Mesenteric fat pad (tissue), 1 donor: ENCODE results near the gene NPTN. TPM values are rescaled to one million over a fixed set of nuclear protein-coding genes. Genes with fewer than 3 reads are reported as not detected.
"Not testable (repeated sequence)": the region's sequence is repeated elsewhere in the genome, so short reads cannot be mapped to it uniquely, and the experiment has no call there.

Source experiments
- DNase-seq: peaks from one replicate; pipeline ENCODE4 v3.0.0-alpha.2; 2020; ENCODE audit warnings: low spot score
- total RNA-seq: library from RNA; stranded (reverse); fragmentation: NEBNext Ultra II Directional; extraction: Animal tissue kit (Norgen Biotek cat#: 25700); gene quantifications from one replicate; pipeline ENCODE4 v1.2.1, GENCODE V29; 2021
- donor health status: DM: yes; HTN: yes; CAD: no.

The NPTN gene
- total RNA-seq, 1 donor from 2014 or later = 70.1 TPM

DNA sequence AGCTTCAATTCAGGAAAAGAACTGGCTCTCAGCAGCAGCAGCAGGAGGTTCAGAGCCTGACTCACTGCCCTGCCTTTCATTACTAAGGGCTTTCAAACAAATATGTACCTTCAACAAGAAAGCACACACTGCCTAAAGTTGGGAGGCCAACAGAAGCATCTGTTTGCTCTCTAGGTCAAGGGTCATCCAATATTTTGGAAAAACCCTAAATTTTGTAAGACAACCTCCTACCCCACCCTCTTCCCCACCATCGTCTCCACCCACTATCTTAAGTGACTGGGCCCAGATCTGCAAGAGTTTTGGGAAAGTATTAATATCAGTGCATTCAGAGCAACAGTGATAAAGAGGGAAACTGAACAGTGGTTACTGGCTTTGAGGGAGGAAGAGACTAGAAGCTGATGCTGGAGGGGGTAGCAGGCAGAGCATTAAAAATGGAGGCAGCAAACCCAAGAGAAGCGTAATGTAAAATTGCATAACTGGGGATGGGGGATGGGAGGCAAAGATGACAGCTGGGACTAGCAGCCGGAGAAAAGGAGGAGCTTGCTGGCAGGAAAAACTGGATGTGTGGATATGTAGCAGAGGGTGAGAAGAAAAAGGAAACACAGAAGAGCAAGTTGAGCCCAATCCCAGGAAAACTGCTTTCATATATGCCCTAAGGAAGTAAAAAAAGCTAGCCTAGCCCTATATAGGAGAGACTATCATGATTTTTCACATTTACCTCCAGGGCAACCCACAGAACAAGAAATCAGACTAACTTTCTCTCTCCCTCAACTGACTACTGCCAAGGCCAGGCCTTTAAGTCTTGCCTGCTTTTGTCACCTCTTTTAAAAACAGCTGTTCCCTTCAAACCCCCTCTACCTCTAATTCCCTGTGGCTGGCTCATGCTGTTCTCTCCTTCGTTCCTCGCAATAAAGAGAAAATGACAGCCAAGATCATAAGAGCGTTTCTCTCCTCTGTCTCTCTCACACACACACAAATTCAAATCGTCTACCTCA, 31.4 kb downstream of the NPTN start:
- DNase-seq = no peak

DNA sequence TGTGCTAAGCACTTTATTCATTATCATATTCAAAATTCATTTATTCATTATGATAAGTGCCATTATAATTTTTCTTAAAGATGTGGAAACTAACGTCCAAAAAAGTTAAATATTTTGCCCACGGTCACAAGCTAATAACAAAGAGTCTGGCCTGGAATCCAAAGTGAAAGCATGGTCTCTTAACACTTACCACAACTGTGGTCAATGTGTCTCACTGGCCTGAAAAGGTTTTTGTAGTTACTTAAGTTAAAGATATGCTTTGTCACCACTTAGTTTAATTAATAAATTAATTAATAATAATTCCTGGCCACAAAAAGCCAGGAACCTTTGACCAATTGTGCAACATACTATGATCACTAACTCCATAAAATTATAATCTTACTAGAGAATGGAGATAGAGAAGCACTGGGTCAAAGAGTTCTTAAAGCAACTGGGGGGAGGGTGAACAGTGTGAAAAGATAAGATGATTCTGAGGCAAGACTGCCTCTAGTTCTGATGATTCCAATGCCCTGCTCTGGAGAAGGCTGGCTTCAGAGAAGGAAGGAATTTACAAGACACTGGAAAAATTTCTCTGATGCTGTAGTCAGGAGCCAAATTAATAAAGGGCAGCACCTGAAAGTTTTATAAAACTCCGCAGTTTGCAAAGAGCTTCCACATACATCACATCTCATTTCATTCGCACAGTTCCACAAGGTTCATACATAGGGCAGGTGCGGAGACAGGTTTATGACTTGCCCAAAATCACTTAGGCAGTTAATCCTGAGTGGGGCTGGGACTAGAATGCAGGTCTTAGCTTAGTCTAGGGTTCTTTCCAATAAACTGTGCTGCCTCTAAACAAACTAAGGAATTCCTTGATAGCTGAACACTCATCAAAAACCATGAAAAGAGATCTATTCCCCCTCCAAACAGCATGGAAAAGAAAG, 32.5 kb downstream of the NPTN start:
- DNase-seq = no peak

DNA sequence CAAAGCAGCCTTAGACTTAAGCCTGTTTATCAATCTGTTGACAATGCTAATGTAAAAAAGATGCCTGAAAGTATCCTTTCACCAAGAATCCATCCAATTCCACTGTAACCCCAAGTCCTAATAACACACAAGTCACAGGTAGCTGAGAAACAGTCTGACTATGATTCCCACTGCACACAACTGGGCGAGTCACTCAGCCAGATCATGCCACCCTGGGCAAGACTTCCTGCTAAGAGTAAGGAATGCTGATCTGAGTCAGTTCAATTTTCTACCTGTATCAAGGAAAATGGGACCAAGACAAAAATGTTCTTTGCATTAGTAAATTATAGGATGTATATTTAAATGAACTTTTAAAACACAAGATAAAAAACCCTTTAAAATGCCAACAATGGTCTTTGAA, 33.3 kb downstream of the NPTN start:
- no peak for DNase-seq

DNA sequence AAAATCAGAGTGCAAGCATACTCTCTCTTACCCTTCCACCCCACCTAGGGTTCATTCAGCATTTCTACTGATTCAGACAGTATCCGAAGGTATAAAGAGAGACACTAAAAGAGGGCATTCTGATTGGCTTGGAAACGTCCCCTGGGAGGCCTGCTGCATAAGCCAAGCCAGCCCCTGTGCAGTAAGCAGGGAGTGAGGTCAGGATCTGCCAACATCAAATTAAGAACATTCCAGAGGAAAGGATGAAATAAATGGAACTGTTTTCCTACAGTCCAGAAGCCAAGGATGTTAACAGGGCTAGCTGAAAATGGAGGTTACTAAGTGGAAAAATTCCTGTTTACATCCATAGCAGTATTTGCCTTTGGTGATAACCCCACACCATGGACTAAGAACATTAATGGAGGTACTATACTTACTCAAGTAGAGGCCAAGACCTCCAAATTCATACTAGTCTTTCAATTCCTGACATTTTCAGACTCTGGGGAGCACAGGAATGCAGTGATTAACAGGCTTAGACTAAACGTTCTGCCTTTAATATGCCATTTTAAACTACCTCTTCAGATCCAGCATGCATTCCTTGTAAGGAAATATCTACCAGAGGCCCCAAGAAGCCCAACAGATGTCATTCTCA, 34.5 kb downstream of the NPTN start:
- DNase-seq = no peak

DNA sequence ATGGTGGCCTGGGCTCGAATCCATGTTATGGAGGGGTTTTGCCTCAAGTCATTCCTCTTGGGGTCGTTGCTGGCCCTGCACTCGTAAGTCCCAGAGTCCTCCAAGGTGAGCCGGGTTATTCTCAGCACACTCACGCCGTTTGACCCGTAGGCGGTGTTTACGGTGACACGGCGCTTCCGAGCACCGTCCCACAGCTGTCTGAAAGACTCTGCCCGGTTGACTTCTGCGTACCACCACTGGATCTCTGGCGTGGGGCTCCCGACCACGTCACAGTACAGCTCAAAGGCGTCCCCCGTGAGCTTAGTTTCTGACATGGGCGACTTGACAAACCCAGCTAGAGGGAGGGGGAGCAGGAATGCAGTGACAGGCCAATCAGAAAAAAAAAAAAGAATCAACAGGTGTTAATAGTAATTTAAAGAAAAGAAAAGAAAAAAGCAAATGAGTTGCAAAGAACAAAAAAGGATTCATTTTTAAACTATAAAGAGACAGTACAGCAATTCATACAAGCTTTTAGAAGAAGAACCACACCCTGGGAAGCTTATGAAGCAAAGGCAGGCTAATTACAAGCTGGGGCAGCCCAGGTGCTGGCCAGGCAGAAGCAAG, 36.1 kb downstream of the NPTN start:
- DNase-seq = no peak

DNA sequence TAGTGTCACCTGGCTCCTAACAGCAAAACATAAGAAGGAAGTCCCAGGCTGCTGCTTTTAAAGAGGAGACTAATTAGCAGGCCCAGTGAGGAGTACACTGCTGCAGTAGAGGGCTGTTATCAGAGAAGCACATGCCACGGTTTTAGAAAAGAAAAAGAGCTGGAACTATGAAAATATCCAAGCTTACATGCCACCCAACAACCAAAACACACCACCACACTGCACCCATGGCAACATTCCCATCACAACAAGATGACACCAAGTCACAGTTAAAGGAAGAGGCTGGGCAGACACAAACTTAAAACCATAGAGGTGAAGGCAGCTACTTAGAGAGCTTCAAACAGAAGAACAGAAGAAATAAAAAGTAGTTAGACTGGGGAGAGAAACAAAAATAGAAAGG, 37.0 kb downstream of the NPTN start:
- no peak for DNase-seq

DNA sequence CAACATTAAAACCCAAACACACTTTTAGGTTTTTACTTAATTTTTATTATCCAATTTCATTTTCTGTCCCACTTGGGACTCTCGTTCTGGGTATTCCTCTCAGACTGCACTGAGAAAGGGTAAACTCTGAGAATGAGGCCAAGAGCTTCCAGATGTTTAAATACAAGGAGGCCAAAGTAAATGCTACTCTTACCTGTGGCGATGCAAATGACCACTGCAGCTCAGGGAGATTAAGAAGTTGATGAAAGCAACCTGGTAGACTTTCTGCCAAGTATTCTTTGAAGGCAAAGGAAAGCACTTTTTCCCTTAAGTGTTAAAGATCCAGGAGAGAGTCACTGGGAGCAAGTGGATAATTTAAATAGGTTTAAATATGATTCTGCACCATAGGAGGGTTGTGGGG, 39.1 kb downstream of the NPTN start:
- DNase-seq = no peak

DNA sequence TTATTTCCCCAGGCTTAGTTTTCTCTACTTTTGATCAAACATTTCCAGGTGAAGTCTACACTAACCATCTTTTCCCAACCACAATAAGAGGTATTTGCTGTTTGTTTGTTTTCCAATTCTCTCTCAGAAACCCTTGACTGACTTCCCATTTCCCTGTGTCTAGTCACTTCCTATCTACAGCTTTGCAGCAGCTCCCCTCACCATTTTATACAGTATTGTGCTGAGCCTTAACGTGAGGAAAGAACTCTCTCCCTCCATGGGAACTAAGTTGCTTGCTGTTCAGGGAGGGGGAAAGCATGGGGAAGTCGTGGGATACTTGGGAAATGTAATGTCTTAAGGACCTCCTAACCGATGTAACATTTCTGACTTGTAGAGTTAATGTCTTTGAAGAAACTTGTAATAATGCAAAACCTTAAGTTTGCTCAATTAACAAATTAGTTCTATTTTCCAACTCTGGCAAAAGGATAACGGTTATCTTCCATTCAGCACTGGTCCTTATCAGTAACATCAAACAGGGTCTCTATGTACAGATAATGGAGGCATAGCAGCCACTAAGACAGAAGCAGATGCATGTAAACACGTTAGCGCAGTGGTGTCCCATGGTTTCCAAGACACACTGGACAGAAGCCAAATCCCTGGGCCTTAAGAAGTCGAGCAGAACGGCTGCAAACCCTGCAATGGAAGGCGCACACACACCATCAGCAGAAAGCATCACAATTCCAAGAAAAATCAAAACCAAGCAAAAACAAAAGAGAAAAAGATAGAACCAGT, 39.7 kb downstream of the NPTN start:
- no peak for DNase-seq

DNA sequence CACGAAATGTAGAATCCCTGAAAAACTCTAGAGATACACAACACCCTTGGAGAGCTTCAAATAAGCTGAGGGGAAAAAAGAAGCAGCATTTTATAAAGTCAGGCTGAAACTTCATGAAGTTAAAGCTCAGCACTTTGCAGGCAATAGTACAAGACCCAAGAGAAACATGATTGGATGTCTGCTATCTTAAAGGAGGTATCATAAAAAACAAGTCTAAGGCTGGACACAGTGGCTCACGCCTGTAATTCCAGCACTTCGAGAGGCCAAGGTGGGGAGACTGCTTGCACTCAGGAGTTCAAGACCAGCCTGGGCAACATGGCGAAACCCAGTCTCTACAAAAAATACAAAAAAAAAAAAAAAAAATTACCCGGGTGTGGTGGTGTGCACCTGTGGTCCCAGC, 42.9 kb downstream of the NPTN start:
- DNase-seq = no peak

DNA sequence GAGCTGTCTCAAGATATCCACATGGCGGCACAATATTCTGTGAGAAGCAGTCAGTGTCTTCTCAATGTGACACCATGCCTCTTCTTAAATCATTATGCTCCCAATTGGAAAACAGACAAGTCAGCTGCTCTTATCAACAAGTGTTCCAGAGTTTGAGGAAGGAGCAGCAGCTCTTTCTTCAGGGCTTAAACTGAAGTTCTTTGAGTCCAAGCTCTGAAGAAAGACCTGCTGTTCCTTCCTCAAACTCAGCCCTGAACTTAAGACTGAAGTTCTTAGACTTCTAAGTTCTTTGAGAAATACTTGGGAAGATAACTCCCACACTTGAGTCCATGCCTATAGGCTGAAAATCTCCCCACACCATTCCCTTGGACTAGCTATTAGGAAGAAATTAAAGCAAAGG, 43.4 kb downstream of the NPTN start:
- DNase-seq = no peak

DNA sequence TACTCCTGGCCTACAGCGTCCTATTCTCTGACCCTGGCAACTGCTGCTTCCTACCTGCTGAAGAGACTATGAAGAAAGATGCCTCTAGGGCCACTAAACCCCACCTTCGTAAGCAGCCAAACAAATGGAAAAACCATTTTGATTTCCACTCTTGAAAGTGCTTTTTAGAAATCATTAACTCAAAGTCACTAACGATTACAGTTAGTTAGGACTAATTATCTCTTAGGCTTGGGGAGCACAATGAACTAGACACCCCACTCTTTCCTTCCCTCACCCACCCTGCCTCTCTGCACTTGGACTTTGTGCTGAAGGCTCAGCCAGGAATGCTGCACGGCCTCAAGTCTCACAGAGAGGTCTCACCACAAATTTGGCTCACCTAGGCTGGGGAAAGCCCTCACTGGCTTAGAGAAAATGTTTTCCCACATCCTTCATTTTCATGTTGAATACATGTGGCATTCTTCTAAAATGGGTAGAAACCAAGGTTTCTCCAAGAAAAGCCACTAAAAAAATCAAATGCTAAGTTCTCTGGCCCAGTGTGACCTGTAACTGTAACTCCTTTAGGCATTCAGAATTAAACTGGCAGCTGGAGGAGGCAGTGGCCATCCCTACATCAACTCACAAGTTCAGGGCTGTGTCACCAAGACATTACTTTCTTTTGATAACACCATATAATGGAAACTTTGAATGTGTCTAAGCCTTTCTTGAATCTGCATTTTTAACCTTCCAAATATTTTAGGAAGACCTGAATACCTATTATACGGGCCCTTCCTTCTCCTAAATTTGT, 47.1 kb downstream of the NPTN start:
- no peak for DNase-seq

DNA sequence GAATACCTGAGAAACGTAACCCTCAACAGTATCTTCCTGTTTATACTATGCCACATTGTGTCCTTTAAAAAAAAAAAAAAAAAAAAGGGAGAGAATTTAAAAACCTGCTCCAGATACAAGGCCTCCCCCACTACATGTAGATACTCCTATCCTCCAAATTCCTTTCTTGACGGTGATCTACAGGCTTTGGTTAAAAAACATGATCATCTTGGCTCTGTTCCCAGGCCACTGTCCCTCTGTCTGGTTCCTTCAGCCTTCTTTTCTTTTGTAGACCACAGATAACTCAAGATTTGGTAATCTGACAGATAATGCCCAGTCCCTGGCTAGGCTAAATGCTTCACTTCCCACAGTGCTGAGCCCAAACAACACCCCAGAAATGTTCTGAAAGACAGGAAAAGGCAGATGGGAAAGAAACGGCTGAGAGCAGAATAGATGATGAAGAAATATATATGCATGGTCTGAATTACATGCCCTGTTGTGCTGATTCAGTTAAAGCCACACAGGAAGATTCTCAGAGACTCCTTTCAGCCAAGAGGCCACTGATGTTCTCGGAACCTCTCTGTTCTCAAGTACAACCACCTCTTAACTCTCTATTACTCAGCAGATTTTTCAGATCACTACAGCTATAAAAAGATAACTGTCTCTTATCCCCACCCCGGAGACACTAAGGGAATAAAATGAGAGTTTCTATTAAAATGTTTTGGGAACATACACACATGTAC, 48.3 kb downstream of the NPTN start:
- no peak for DNase-seq

DNA sequence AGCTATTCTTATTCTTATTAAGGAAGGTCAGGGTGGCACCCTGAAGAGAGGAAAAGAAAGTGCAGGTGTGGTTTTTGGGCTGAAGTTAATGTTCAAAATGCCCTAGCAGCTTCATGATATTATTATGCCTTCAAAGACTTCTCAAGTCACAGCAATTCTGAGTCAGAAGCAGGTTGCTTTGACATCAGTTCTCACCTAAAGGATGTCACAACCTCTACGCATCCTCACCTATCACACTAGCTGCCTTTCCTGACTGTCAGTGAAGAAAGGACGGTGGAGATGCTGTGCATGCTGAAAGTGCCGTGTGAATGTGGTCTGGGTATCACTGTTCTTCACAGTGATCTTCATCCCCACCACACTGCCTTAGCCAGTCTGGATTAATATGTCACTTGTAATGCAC, 49.6 kb downstream of the NPTN start:
- DNase-seq = no peak

DNA sequence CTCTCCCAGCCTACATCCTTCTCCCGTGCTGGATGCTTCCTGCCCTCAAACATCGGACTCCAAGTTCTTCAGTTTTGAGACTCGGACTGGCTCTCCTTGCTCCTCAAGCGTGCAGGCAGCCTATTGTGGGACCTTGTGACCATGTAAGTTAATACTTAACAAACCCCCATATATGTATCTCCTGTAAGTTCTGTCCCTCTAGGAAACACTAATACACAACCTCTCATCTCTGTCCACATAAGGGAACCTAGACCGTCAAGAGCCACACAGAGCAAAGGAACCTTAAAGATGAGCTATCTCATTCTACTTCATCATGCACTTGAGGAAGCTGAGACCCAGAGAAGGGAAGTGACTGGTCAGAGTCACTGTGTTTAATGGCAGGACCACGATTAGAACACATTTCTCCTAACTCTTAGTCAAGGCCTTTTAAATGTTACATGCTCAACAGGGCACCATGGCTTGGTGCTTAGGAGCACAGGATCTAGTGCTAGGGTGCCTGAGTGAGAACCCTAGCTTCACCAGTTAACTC, 50.3 kb downstream of the NPTN start:
- DNase-seq = no peak

DNA sequence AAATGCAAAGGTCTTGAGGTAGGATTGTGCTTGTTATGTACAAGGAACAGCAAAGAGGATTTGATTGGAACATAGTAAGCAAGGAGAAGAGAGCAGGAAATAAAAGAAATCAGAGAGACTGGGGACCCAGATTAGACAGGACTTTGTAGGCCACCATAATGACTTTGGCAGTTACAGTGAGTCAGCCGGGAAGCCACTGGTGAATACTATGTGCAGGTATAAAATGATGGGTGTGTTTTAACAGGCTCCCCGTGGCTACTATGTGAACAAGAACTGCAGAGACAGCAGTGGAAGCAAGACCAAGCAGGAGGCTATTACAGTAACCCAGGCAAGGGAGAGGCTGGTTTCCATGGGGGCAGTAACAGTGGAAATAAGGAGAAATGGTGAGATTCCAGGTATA, 55.2 kb downstream of the NPTN start:
- DNase-seq = no peak

DNA sequence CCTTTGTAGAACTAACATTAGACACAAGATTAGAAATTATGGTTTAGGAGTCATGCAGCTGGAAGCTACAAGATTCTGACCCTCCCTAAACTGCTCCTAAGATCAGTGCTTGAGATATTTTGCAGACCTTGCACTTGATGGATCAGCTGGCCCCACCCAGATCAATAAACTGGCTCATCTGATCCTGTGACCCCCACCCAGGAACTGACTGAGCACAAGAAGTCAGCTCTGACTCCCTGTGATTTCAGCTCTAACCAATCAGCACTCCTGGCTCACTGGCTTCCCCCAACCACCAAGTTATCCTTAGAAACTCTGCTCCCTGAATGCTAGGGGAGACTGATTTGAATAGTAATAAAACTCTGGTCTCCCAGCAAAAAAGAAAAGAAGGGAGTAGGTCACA, 55.6 kb downstream of the NPTN start:
- DNase-seq = not testable (repeated sequence)

DNA sequence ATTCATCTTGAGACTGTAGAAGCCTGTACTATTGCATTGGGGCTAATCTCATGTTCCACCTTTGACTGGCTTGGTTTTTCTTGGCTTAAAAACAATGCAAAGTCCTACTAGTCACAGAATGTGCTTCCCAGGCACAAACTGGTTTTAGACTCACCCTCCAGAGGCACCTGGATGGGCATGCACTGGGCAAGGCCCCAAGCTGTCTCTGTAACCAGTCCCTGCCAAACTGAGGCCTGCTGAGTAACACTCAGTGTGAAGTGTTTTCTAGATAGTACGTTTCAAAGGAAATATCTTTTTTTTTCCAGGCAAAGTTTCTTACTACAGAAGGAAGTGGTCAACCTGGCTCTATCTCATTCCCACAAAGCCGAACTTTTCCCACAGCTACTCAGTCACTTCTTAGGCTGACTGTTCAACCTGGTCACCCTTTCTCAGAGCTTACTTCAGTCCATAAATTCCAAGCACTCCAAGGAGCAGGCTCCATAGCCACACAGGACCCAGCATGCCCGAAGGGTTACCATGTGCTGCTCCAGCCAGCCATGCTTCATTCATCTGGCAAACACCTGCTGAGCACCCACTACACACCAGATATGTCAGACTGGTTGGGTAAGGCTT, 57.4 kb downstream of the NPTN start:
- DNase-seq = no peak

DNA sequence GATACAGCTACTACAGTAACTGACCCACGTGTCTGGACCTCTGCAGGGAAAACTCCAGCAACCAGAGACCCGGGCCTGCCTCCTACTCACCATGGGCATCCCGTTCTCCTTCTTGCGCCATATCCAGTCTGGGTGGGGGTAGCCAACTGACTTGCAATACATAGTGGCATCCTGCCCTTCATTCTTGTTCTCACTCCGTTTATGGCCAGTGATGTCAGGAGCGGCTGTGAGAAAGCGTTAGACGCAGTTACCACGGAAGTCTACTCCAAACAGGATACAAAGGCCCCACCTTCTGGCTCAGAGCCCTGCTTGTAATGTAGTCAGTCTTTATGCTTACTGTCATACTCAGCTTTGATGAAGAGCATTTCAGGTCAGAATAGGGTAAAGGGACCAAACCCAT, 59.6 kb downstream of the NPTN start:
- no peak for DNase-seq
